HEK293 (cell line): ENCODE data around the gene BIRC6.

ENCODE experiments used
- CTCF ChIA-PET: fragments of 350-600 bp; formaldehyde crosslinking; extraction: SDS; loops from one replicate; lab custom pipeline; 2021; ENCODE audit warnings: antibody characterized with exemption; lab: Yijun Ruan, JAX
- POLR2A ChIA-PET: fragments of 300-600 bp; formaldehyde crosslinking; extraction: SDS; loops from one replicate; lab custom pipeline; 2020; ENCODE audit warnings: antibody characterized with exemption, inconsistent platforms; lab: Yijun Ruan, JAX
- H3K27ac ChIP-seq: fragments of 200-500 bp; sonication (Bioruptor generic); 2 replicates; pipeline ENCODE4 v1.5.1; 2014; ENCODE audit warnings: low read depth, low read length, control low read depth, inconsistent platforms; ENCODE audit errors: extremely low read depth
- H3K36me3 ChIP-seq, 2 experiments: fragments of 200-500 bp in 1 of 2; sonication (Bioruptor generic) in 1 of 2; 1 replicate in 1 of 2; 2 replicates in 1 of 2; pipeline ENCODE4 v1.5.1; 2014 to 2017; ENCODE audit warnings: inconsistent platforms in 2 of 2, low read length in 2 of 2; ENCODE audit not compliant: control insufficient read depth in 2 of 2, insufficient read depth in 1 of 2
- H3K4me1 ChIP-seq: fragments of 200-500 bp; sonication (Bioruptor generic); 2 replicates; pipeline ENCODE4 v1.5.1; 2014; ENCODE audit warnings: mild to moderate bottlenecking, low read length, inconsistent platforms; ENCODE audit not compliant: control insufficient read depth, insufficient read depth
- H3K4me3 ChIP-seq: 2 replicates; pipeline ENCODE4 v1.5.1; 2011; ENCODE audit warnings: low read depth, mild to moderate bottlenecking, control low read depth, low read length, moderate library complexity
- H3K9me3 ChIP-seq: fragments of 200-500 bp; sonication (Bioruptor generic); 2 replicates; pipeline ENCODE4 v1.5.1; 2014; ENCODE audit warnings: low read depth, low read length, inconsistent platforms; ENCODE audit not compliant: control insufficient read depth, insufficient read depth
- CTCF ChIP-seq: fragments of 450-650 bp; formaldehyde crosslinking; IDR thresholded peaks from 2 replicates; pipeline ENCODE4 v1.5.1; 2016; ENCODE audit warnings: missing biosample characterization, missing genetic modification characterization
- KLF10 ChIP-seq: fragments of 450-650 bp; IDR thresholded peaks from 2 replicates; pipeline ENCODE4 v1.5.1; 2018; ENCODE audit warnings: missing biosample characterization, mild to moderate bottlenecking, missing genetic modification characterization
- PRDM10 ChIP-seq: fragments of 450-650 bp; formaldehyde crosslinking; IDR thresholded peaks from 2 replicates; pipeline ENCODE4 v1.5.1; 2016; ENCODE audit warnings: missing biosample characterization, missing genetic modification characterization
- PRDM6 ChIP-seq: fragments of 450-650 bp; formaldehyde crosslinking; IDR thresholded peaks from 2 replicates; pipeline ENCODE4 v1.5.1; 2017; ENCODE audit warnings: missing biosample characterization, missing genetic modification characterization
- REPIN1 ChIP-seq: fragments of 450-650 bp; formaldehyde crosslinking; IDR thresholded peaks from 2 replicates; pipeline ENCODE4 v1.5.1; 2017; ENCODE audit warnings: missing biosample characterization, missing genetic modification characterization, low read depth
- SP2 ChIP-seq: fragments of 450-650 bp; formaldehyde crosslinking; IDR thresholded peaks from 2 replicates; pipeline ENCODE4 v1.5.1; 2016; ENCODE audit warnings: missing biosample characterization, missing genetic modification characterization
- TCF7L2 ChIP-seq: IDR thresholded peaks from 2 replicates; pipeline ENCODE4 v1.6.1; 2011; ENCODE audit warnings: low read depth, mild to moderate bottlenecking, inconsistent platforms, low read length, moderate library complexity, borderline replicate concordance
- ZBTB7A ChIP-seq: fragments of 450-650 bp; formaldehyde crosslinking; IDR thresholded peaks from 2 replicates; pipeline ENCODE4 v1.5.1; 2016; ENCODE audit warnings: low read depth, missing biosample characterization, missing genetic modification characterization
- ZNF114 ChIP-seq: fragments of 450-650 bp; formaldehyde crosslinking; IDR thresholded peaks from 2 replicates; pipeline ENCODE4 v1.5.0; 2017; ENCODE audit warnings: missing biosample characterization, missing genetic modification characterization
- ZNF138 ChIP-seq: fragments of 450-650 bp; formaldehyde crosslinking; IDR thresholded peaks from 2 replicates; pipeline ENCODE4 v1.5.1; 2016; ENCODE audit warnings: missing biosample characterization, missing genetic modification characterization, borderline replicate concordance
- ZNF140 ChIP-seq: fragments of 450-650 bp; formaldehyde crosslinking; IDR thresholded peaks from 2 replicates; pipeline ENCODE4 v1.5.1; 2016; ENCODE audit warnings: missing biosample characterization, missing genetic modification characterization
- ZNF211 ChIP-seq: fragments of 450-650 bp; formaldehyde crosslinking; IDR thresholded peaks from 2 replicates; pipeline ENCODE4 v1.5.1; 2016; ENCODE audit warnings: low read depth, missing biosample characterization, missing genetic modification characterization
- ZNF239 ChIP-seq: fragments of 450-650 bp; formaldehyde crosslinking; IDR thresholded peaks from 2 replicates; pipeline ENCODE4 v1.5.1; 2016; ENCODE audit warnings: missing biosample characterization, missing genetic modification characterization
- ZNF280C ChIP-seq: fragments of 450-650 bp; formaldehyde crosslinking; IDR thresholded peaks from 2 replicates; pipeline ENCODE4 v1.5.1; 2016; ENCODE audit warnings: missing biosample characterization, missing genetic modification characterization
- ZNF391 ChIP-seq: fragments of 450-650 bp; formaldehyde crosslinking; IDR thresholded peaks from 2 replicates; pipeline ENCODE4 v1.5.1; 2016; ENCODE audit warnings: low read depth, missing biosample characterization, missing genetic modification characterization, borderline replicate concordance
- ZNF48 ChIP-seq: fragments of 450-650 bp; formaldehyde crosslinking; IDR thresholded peaks from 2 replicates; pipeline ENCODE4 v1.5.1; 2016; ENCODE audit warnings: missing biosample characterization, missing genetic modification characterization
- ZNF529 ChIP-seq: fragments of 450-650 bp; formaldehyde crosslinking; IDR thresholded peaks from 2 replicates; pipeline ENCODE4 v1.5.1; 2017; ENCODE audit warnings: missing genetic modification characterization, missing biosample characterization; ENCODE audit not compliant: insufficient replicate concordance
- ZNF530 ChIP-seq: fragments of 450-650 bp; formaldehyde crosslinking; IDR thresholded peaks from 2 replicates; pipeline ENCODE4 v1.5.1; 2016; ENCODE audit warnings: low read depth, missing biosample characterization, missing genetic modification characterization
- ZNF544 ChIP-seq: fragments of 450-650 bp; formaldehyde crosslinking; IDR thresholded peaks from 2 replicates; pipeline ENCODE4 v1.5.0; 2017; ENCODE audit warnings: missing biosample characterization, missing genetic modification characterization
- ZNF585B ChIP-seq: fragments of 450-650 bp; formaldehyde crosslinking; IDR thresholded peaks from 2 replicates; pipeline ENCODE4 v1.5.1; 2016; ENCODE audit warnings: missing biosample characterization, missing genetic modification characterization
- ZNF654 ChIP-seq: fragments of 450-650 bp; formaldehyde crosslinking; IDR thresholded peaks from 2 replicates; pipeline ENCODE4 v1.5.1; 2016; ENCODE audit warnings: low read depth, missing biosample characterization, missing genetic modification characterization
- ZNF658 ChIP-seq: fragments of 450-650 bp; formaldehyde crosslinking; IDR thresholded peaks from 2 replicates; pipeline ENCODE4; 2016; ENCODE audit warnings: missing biosample characterization, missing genetic modification characterization
- ZNF76 ChIP-seq: fragments of 450-650 bp; formaldehyde crosslinking; IDR thresholded peaks from 2 replicates; pipeline ENCODE4; 2016; ENCODE audit warnings: low read depth, missing biosample characterization, missing genetic modification characterization, borderline replicate concordance
- ZSCAN23 ChIP-seq: fragments of 450-650 bp; formaldehyde crosslinking; IDR thresholded peaks from 2 replicates; pipeline ENCODE4 v1.5.1; 2016; ENCODE audit warnings: missing biosample characterization, missing genetic modification characterization
- ZSCAN30 ChIP-seq: fragments of 450-650 bp; IDR thresholded peaks from 2 replicates; pipeline ENCODE4 v1.5.1; 2018; ENCODE audit warnings: missing biosample characterization, mild to moderate bottlenecking, missing genetic modification characterization, moderate library complexity

Gene BIRC6

GRCh38 chr2:32446369-32446768 lies 89.5 kb downstream of the BIRC6 start (continued):
- TF ChIP-seq ZNF529 (tag by site-specific recombination) (no peak), PRDM10 (tag by site-specific recombination) (no peak), PRDM6 (no peak), ZNF211 (tag by site-specific recombination) (no peak), ZSCAN23 (no peak)

GRCh38 chr2:32450851-32451250 lies 94.0 kb downstream of the BIRC6 start:
- H3K36me3 ChIP-seq: peaks cover 7 to 34% of the 10 kb centered on the region in 2 experiments
- no peaks in the 10 kb centered on the region for H3K9me3 ChIP-seq
- H3K4me1 ChIP-seq: peaks cover 9% of the 10 kb centered on the region; the same call in 1 of the 2 replicates
- no peak overlapping the region for H3K27ac ChIP-seq
- TF ChIP-seq ZNF658 (tag by site-specific recombination): no peak
- no peak for TF ChIP-seq TCF7L2
- no peak for TF ChIP-seq CTCF (tag by site-specific recombination)
- no peak for TF ChIP-seq ZNF530
- TF ChIP-seq ZNF391 (tag by site-specific recombination): no peak
- TF ChIP-seq ZNF239 (tag by site-specific recombination): no peak
- TF ChIP-seq ZNF654 (tag by site-specific recombination): no peak
- no peak for TF ChIP-seq REPIN1 (tag by site-specific recombination)
- TF ChIP-seq SP2 (tag by site-specific recombination): no peak
- no peak for TF ChIP-seq ZNF114
- no peak for TF ChIP-seq ZNF280C (tag by site-specific recombination)
- TF ChIP-seq ZNF544 (tag by site-specific recombination): no peak
- no peak for TF ChIP-seq ZSCAN30 (tag by site-specific recombination)
- no peak for TF ChIP-seq ZNF140
- no peak for TF ChIP-seq ZNF76 (tag by site-specific recombination)
- TF ChIP-seq ZNF585B (tag by site-specific recombination): no peak
- TF ChIP-seq ZBTB7A (tag by site-specific recombination): no peak
- no peak for TF ChIP-seq KLF10
- TF ChIP-seq ZNF138: no peak
- no peak for TF ChIP-seq ZNF48 (tag by site-specific recombination)
- CTCF ChIA-PET: no interaction called here
- POLR2A ChIA-PET: no interaction called here
- H3K4me3 ChIP-seq: no peak overlapping the region
